GM21367 (cell line): Measurements from ENCODE around the gene SRSF3.
"Not testable (repeated sequence)": the region's sequence is repeated elsewhere in the genome, so short reads cannot be mapped to it uniquely, and the experiment has no call there.

Experiments used
- ATAC-seq: cut with Tn5 transposase; IDR thresholded peaks from one replicate; pipeline ENCODE4 v1.9.1; 2021; ENCODE audit not compliant: unreplicated experiment

The SRSF3 gene

DNA sequence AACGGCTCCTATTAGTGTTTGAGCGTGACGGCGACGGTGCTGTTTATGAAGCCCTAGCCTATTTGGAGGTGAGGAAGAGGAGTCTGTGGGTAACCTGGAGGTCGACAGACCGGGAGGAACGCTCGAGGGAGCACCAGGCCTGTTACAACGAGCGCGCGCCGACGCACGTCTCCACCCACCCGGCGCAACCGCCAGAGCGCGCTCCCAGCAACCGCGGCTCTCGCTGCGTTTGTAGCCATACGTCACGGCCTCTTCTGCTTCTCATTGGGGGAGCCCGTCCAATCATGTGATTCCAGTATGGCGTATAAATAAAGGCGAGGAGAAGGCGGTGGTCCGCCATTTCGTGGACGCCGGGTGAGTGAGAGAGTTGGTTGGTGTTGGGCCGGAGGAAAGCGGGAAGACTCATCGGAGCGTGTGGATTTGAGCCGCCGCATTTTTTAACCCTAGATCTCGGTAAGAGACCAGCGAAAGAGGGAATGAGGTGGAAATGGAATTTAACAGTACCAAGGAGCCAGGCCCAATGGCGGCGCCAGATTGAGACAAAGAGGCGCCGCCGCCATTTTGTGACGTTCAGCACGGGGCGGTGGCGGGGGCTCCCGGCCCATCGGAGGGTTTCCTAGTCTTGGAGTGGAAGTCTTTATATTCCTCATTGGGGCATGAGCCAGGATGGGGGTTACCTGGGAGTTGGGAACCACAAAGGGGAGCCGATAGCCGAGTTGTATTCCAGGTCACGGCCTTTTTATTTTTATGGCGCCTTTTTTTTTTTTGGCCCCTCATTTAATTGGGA, at the start of gene SRSF3:
TSS of gene SRSF3 (plus strand) at position 334 of the 787 bp plus-strand sequence. CDS start 2,401 bp downstream, outside the sequence.
- peak; percentile 63 for ATAC-seq

DNA sequence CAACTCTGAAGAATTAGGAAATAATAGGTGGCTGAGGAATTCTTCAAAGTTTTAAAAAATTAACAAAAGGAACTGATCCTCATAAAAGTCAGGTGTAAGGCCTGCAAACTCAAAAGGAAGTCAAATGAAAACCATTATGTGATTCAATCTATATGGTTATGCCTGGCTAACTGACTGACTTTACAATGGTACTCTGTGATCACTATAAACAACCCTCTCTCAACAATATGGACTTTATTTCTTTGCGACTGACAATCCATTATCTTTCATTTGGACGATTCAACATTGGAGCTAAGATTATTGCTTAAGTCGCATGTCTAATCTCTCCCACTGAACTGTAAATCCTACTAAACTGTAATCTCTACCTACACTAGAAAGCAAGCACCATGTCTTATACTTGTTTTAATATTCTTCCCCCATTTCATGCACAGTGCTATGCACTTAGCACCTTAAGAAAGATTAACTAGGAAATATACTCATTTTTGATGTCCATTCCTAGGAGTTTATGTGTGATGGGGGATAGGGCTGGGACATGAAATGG, 48.3 kb upstream of the SRSF3 start:
- no peak for ATAC-seq

DNA sequence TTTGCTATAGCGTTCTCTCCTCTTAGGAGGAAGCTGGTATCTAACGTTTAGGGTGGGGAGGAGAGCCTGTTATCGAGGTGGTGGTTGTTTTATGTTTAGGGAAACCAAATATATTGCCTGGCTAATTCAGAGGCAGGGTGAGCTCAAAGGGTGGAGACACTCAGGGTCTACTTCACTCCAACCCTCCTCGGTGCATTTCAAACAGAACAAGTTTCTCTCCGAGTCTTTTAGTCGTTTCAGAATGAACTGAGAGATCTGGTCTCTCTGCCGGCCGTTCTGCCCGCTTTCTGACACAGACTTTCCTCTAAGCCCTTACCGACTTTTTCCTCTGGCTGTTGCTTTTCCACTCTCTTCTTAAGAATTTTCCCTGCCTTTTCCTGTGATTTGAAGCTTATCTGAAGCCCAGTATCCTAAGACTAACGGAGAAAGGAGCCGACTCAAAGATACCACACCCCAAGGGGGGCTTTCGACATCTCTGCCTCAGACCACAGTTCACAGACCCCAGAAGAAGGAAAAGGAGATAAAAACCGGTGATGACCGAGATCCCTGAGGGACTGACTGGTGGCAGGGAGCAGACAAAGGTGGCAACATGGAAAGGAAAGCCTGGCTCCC, 47.7 kb upstream of the SRSF3 start:
- ATAC-seq: no peak

DNA sequence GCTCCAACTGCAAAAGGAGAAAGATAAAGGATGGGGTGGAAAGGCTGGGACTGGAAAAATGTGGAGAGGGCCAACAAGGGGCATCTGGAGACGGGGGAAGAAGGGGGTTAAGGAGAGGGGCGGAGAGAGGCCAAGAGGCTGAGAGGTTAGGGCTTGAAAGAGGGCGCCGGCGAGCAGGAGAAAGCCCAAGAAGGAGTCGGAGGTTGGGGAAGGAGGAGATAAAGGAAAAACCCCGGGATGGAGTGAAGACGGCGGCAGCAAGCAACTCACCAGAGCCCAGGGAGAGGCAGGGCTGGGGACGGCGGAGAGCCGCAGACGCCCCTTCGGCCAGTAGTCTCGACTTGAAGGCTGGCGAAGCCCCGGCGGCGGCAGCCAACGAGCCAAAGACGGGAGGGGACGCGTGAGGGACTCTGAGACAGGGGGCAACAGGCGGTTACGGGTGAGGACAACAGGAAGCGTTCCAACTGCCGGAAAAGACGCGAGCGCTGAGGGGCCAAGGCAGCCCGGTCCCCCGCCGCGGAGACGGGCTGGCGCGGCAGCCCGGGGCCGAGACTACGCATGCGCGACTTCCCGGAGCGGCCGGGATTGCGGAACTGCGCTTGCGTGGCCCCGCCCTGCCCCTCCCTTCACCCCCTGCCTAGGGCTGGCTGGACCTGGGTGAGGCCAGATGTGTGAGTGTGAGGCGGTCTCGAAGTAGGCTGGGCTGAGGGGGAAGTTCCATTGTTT, 47.1 kb upstream of the SRSF3 start, which contains the start of gene STK38:
TSS of gene STK38 (minus strand) at position 560 of the 726 bp plus-strand sequence. CDS start 7,277 bp downstream, outside the sequence.
- ATAC-seq: peak; percentile 70

DNA sequence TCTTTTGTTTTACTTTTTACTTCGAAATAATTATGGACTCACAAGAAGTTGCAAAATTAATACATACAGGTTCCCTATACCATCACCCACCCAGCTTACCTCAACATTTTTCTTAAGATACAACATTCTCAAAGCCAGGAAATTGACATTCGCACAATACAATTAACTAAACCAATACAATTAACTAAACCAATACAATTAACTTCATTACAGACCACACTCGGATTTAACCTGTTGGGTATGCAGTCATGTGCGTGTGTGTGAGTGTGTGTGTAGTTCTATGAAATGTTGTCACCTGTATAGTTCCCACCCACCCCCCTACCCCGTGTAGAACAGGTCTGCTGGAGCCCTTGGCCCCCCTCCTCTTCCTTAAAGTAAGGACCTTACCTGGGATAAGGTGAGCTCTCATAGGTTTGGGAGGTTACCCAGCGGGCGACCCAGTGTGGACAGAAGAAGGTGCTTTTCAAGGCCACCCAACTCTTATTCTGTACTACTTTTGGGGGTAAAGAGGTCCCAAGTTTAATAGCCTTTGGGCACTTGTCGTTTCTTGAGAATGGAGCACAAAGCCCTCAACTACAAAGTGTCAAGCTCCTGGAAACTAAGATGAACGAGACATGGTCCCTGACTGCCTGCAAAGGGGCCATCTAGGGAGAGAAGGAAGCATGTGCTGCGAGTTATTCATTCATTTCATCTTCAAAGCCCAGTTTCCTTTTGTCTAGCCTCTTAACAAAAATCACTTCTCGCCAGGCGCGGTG, 46.3 kb upstream of the SRSF3 start:
- ATAC-seq: no peak

DNA sequence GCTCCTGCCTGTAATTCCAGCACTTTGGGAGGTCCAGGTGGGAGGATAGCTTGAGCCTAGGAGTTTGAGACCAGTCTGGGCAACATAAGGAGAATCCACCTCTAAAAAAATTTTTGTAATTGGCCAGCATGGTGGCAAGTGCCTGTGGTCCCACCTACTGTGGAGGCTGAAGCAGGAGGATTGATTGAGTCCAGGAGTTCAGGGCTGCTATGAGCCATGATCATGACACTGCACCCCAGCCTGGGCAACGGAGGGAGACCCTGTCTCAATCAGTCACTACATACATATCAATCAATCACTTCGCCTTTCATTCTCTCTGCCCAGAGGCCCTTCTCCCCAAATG, 45.8 kb upstream of the SRSF3 start:
- no peak for ATAC-seq

DNA sequence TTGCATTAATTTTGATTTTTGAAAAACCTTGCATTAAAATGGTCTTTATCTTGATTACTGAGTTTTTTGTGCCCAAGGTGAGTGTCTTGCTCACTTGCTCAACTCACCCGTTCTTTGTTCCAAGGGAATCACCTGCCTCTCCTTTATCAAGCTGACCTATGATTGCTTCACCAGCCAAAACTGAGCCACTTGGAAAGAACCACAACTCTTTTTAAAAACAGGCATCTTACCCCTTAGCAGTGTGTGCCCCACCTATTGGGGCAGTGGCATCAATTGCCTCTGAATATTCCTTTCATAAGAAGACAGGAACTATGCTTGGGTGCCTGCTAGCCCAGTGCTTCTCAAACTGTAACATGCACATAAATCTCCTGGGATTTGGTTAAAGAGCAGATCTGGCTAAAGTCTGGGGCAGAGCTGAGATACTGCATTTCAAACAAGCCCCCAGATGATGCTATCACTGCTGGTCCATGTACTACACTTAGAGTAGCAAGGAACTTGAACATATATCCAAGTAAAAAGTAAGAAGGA, 43.6 kb upstream of the SRSF3 start:
- ATAC-seq: no peak

DNA sequence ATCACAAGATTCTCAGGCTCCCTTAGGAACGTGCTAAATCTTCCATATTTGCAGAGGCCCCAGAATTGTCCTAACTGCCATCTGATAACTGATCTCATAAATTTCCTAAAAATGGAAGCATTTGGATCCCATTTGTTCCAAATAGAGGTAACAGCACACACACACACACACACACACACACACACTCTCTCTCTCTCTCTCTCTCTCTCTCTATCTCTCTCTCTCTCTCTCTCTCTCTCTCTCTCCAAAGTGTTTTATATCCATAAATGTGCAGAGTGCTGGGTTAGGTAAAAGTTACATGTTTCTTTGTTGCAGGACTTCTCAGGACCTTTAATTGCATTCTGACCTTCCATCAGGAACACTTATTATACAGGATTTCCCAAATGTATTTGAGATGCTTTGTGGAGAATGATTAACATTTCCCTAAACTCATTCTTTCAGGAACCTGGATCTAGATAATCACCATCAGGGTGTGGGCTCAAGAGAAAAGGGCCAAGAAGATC, 38.4 kb upstream of the SRSF3 start:
- ATAC-seq: no peak

DNA sequence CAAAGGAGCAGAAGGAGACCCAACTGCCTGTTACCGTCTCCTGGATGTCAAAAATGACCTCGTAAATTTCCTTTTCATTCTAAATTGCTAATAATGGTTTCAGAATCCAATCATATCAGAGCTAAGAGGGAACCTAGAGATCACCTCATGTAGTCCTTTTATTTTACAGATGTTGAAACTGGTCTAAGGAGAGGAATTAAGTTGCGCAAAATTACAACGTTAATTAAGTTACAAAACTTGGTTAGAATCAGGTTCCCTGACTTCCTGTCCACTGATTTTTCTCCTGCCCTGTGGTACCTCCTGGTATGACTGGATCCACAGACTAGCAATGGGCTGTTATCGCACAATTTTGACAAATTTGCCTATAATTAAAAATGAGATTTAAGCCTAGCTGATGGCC, 37.9 kb upstream of the SRSF3 start:
- ATAC-seq: no peak

DNA sequence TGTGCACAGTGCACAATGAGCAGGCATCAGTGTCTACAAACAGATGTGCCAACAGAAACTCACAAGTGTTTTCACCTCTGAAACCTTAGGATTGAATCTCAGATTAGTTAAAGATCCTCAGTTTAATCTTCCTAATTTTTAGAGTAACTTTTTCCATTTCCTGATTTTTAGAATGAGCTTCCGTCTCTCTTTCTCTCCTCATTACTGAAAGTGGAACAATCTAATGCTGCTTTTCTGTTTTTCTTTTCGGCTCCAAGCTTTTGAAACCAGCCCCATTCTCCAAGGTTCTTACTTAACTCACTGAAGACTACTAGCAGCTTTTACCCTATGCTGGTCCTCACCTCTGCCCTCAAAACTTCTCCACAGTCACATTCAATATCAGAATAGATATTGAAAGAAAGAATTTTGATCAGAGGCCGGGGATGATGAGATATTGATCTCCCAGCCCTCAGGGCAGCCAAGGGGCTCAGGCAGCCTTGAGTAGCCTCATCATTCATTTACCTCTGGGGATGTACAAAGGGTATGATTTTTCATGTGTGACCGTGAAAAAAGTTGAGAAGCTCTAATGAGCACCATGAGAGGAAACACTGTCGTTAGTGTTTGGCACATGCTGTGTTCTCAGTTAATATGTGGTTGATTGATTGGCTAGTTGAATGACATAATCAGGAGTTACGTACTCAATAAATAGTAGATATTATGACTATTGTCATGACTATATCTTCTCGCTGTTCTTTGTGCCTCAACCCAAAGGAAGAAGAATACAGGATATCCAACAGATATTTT, 35.0 kb upstream of the SRSF3 start:
- ATAC-seq: no peak

DNA sequence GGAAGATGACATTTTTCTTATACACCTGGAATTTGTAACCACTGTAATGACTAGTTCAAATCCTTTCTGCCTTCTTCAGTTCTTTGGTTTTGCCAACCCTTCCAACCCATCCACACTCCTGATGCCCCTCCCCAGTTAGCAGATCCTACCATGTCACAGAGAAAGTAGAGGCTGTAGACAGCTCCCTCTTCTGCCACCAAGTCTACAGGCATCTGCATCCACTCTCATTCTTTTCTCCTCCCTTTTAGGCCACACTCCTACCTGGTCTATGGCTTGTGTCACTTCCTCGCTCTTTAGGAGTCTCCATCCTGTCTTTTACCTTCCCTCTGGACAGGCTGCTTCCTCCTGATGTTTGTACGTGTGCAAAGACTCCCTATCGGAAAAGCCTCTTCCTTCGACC, 33.3 kb upstream of the SRSF3 start:
- ATAC-seq: no peak

DNA sequence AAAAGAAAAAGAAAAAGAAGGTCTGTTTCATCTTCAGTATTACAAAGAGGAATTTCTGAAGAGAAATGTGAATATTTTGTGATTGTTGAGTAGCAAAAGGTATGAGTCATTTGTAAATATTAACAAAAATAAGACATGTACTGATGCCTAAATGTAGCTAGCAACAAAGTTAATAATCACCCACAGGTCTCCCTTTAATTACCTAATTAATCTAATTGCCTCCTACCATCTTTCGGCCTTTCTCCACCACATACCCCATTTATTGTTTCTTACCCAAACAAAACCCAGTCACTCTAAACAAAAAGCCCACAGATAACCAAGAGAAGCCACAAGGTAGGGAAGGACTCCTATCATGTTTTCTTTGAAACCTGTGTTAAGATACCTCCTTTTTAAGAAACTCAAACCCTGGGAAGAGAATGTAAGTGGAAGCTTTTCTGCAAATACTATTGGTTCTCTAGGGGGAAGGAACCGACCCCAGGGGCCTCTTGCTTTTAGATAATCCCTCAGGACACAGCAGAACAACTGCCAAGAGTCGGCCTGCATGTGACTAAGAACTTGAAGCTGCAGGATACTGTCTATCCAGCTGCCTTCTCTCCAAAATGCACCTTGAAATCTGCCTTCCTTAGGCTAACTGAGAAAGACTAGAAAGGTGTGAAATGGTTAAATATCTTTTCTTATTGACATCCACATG, 30.8 kb upstream of the SRSF3 start:
- ATAC-seq: no peak

DNA sequence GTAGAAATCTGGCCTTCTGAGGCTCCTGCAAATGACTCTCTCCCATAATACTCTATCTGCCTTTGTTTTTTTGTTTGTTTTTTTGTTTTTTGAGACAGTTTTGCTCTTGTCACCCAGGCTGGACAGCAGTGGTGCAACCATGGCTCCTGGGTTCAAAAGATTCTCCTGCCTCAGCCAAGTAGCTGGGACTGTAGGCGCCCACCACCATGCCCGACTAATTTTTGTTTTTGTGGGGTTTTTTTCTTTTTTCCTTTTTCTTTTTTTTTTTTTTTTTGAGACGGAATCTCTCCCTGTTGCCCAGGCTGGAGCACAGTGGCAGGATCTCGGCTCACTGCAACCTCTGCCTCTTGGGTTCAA, 30.3 kb upstream of the SRSF3 start:
- no peak for ATAC-seq

DNA sequence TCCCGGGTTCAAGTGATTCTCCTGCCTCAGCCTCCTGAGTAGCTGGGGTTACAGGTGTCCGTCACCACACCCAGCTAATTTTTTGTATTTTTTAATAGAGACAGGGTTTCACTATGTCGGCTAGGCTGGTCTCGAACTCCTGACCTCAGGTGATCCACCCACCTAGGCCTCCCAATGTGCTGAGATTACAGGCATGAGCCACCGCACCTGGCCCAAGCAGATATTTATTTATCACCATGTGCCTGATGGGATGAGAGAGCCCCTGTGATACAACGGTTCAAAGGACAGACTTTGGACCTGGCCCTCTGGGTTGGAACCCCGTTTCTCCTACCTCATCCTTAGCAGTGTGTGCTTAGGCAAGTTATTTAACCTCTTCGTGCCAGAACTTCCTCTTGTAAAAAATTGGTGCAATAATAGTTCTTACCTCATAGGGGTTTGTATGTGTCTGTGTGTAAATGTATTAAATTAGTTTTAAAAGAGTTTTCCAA, 27.7 kb upstream of the SRSF3 start:
- no peak for ATAC-seq

DNA sequence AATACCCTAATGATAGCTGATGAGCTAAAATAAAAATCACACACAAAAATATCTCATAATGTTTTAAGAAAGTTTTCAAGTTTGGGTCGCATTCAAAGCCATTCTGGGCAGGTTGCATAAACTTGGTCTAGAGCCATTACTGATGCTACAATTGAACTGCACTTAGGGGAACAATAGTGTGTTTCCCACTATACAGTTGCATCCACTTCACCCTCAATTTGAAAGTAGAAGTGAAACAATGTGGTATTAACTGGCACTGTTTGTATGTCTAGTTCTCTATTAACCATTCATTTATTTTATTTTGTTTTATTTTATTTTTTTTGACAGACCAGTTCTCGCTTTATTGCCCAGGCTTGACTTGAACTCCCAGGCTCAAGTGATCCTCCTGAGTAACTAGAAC, 23.9 kb upstream of the SRSF3 start:
- ATAC-seq: no peak

DNA sequence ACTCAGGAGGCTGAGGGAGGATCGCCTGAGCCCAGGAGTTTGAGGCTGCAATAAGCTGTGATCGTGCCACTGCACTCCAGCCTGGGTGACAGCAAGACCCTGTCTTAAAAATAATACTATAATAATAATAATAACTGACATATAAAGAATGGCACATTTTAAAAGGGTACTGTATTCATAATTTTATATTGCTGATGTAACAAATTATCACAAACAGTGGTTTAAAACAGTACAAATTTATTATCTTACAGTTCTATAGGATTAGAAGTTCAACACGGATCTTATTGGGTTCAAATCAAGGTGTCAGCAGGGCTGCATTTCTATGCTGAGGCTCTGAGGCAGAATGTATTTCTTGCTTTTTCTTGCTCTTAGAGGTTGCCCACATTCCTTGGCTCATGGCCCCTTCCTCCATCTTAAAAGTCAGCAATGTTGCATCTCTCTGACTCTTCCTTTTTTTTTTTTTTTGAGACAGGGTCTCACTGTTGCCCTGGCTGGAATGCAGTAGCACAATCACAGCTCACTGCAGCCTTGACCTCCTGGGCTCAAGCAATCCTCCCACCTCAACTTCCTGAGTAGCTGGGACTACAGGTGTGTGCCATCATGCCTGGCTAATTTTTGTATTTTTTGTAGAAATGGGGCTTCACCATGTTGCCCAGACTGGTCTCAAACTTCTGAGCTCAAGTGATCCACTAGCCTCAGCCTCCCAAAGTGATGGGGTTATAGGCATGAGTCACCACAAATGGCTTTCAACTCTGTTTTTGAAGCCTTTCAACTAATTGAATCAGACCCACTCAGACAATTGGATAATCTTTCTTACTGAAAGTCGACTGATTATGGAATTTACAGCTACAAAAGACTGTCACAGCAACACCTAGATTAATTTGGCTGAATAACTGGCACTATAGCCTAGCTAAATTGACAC, 22.8 kb upstream of the SRSF3 start:
- no peak for ATAC-seq

DNA sequence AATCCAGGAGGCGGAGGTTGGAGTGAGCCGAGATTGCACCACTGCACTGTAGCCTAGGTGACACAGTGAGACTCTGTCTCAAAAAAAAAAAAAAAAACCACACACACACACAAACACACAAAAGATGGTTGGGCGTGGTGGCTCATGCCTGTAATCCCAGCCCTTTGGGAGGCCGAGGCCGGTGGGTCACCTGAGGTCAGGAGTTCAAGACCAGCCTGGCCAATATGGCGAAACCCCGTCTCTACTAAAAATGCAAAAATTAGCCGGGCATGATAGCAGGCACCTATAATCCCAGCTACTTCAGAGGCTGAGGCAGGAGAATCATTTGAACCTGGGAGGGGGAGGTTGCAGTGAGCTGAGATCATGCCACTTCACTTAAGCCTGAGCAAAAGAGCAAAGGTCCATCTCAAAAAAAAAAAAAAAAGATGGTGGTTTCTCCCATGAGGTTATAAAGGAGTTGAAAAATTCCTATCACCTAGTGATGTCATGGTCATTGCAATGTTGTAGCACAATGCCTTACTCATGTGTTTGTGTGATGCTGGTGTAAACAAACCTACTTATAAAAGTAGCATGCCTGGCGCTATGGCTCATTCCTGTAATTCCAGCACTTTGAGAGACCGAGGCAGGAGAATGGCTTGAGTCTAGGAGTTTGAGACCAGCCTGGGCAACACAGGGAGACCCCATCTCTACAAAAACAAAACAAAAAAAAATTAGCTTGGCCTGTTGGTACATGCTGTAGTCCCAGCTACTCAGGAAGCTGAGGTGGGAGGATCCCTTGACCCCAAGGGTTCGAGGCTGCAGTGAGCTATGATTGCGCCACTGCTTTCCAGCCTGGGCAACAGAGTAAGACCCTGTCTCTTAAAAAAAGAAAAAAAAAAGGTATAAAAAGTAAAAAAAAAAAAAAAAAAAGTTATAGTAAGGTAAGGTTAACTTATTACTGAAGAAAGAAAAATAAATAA, 21.5 kb upstream of the SRSF3 start:
- ATAC-seq: not testable (repeated sequence)
